NCI-H2081 (cell line): ENCODE results near the gene HOXA5.

Experiments
- DNase-seq, 2 experiments: peaks; one replicate each; lab custom pipeline; 2025; lab: John Stamatoyannopoulos, UW

HOXA5 gene

DNA sequence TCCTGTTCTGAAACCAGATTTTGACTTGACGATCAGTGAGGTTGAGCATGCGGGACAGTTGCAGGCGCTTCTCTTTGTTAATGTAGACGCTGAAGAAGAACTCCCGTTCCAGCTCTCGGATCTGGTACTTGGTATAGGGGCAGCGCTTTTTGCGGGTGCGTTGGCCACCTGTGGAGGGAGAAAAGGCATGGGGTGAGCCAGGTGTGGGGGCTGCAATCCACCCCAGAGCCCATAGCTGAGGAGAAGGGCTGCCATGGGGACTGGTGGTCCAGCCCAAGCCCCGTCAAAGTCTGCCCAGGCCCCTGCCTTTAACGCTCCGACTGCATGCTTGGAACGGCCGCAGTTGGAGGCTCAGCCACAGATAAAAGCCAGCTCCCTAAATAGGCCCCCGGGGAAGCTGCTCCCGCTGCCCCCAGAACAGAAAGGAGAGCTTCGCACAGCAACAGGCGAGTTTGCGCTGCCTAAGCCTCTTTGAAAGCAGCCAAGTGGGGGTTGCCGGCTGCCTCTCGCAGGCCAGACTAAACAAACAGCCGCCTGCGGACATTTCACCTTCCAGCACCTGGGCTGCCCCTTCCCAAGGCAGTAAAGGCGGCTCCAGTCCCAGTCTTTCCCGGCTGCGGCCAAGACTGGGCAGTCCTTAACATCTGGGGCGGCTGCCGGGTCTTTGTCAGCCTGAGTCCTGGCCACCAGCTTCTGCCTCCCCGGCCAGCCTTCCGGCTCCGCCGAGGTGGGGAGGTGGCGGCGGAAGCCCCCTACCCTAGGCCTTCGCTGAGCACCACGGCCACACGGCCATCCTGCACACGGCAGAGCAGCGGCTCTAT, 39.6 kb upstream of the HOXA5 start:
- DNase-seq: peak; percentile 37 to 57

DNA sequence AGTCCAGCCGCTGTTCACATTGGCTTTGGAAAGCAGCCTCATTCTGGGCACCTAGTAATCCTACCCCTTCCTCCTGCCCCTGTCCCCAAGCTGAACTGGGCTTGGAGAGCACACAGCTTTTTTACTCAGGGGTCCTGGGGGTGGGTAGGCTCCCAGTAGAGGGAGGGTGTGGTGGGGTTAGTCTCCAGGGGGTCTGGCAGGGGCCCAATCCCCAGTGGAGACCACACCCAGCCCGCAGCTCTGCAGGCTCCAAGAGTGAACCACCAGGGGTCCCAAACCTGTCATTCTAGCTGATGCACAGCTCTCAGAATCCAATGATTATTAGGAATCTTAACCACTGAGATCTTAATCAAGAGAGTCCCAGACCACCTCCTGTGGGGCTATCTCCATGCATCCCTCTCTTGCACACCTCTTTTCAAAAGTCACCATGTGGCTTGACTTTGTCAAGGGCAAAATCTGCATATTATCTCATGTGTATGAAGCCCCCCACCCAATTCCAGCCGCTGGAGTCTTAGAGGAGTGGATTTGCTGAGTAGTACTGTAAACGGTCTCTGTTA, 38.9 kb upstream of the HOXA5 start:
- no peak for DNase-seq

DNA sequence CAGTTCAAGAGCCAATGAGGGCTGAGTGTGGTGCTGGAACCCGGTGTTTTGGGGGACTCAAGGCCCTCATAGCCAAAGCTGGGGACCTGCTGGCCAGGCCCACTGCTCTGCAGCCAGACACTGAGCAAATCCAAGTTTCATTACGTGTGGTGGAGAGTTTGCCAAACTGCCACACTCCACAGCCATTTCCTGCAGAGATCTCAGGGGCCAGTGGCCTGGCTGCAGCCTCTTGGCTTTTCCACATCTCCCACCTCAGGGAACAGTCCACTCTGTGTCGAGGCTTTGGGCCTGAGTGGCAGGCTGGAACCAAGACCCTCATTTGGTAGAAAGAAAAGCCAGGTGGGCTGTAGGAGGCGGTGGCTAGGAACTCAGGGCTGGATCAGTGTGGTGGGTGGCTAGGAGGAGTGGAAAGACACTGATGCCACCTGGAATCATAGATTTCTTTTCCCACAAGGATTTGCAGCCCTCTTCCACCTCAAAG, 38.4 kb upstream of the HOXA5 start:
- DNase-seq: no peak

DNA sequence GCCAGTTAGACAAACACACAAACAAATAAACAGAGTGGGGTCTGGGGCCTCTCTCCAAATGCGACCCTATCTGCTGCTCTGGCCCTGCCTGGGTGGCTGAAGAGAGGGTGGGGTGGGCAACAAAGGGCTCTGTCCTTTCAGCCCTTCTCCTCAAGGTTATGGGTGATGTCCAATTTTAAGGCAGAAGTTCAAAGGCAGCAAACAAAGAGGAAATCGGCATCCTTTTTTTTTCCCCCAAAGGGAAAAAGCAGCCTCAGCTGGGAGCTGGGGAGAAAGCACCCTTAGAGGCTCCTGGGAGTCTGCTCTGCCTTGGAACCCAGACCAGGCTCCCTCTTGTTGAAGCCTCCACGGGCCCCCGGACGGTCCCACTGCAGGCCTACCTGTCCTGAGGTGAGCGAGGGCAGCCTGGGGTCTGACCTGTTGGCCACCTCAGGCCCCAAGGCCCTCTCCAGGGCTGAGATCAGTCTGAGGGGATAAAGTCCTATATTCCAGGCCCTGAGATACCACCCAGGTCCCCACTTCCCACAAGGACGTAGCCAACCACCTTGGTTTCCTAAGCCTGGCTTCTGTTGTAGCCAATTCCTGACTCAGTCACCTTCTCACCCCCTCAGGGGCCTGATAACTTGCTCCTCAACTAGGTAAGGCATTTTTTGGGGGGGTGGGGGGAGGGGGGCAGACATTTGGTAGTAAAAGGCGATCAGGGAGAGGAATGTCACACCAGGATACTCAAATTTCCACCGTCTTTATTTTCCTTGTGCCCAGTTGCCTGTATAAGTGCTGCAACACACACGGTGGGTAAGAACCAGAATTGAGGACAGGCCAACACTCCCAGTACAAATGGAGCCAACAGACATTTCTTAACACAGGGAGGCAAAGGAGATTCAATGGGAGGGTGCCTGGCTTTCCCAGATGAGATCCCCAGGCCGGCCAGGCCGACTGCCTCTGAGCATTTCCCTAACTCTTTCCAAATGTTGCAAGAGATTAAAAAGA, 37.2 kb upstream of the HOXA5 start:
- no peak for DNase-seq

DNA sequence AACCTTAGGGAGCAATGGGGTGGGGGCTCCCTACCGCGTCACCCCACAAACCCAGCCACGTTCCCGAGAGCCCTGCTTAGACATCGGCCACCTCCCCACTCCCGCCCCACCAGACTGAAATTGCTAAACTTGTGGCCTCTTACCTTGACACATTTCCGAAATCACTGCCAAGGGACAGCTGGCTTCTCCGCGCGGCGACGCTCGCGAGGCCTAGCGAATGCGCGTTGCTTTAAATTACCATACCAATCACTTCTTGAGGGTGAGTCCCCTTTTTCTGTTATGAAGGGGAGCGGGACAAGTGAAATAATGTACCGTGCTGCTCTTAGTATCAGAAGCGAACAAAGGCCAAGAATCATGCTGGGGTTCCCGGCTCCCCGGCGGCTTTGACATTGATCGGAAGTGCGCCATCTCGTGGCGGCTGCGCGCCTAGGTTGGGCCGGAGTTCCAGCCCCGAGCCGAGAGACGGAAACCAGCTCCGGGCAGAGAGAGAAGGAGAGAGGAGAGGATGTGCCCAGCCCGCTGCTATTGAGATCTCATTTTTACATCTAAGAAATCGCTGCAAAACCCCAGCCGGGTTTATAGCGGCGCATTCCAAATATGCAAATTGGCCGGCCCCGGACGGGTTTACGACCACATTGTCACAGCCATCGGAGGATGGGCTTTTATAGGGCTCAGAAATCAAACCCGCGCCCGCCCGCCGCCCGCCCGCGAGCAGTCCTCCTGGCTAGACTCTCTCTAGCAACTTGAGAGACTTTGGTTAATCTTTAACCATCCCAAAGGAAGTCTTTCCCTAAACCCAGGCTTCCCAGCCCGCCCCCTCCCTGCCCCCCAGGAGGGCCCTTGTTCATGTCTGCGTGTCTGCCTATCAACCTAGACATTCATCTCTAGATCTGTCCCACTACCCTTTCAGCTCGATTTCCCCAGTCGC, 36.3 kb upstream of the HOXA5 start:
- peak; percentile 38 to 54 for DNase-seq

DNA sequence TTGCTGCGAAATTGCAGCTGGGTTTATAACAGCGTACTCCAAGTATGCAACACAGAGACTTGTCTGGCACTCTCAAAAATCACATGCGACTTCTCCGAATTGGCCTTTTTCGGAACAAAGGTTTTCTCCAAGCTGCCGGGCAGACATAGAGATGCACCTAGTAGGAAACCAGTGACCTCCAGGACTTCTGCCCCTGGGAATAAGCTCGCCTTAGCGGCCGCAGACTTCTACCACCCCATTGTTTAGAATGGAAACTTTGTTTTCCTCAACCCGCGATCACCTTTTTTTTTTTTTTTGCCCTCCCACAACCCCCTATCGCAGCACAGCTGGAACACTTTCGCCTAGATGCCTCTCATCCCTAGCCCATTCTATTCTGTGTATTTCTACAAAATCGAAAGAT, 35.5 kb upstream of the HOXA5 start:
- no peak for DNase-seq

DNA sequence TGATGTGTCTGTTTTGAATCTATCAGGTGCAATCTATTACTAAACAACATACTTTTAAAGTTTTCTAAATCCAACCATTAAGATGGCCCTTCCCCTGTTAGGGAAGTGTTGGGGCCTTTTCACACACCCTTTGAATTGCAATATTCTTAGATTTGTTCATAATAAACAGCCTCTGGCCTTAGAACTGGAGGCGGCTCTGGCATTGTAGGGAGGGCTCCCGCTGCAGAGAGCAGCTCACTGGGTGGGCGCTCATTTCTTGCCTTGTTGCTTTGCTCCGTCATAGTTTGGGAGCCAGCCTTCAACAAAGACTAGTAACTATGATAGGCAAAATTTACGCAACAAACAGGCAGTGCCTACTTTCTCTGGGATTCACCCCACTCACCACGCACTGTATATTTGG, 34.9 kb upstream of the HOXA5 start:
- no peak for DNase-seq

DNA sequence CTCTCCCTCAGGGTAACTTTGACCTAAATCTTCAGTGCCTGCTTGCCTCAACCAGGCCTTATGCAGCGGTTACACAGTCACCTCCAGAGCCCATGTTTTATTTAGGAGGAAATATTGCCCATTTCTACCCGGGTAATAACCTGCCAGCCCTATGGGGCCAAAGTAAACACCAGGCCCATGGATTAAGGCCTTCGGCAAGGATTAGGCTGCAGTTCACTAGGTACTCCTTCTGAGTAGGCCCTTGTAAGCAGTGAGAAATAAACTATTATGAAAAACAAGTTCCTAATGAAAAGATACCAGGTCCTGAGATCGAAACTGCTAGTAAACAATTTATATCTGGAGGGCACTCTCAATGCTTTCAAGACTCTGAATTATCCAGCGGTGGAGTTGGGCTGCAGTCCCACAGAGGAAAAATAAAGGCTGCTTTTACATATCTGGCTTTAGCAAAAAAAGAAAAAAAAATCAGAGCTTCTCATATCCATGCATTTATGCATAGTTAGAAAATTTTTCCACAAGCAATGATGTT, 34.4 kb upstream of the HOXA5 start:
- no peak for DNase-seq

DNA sequence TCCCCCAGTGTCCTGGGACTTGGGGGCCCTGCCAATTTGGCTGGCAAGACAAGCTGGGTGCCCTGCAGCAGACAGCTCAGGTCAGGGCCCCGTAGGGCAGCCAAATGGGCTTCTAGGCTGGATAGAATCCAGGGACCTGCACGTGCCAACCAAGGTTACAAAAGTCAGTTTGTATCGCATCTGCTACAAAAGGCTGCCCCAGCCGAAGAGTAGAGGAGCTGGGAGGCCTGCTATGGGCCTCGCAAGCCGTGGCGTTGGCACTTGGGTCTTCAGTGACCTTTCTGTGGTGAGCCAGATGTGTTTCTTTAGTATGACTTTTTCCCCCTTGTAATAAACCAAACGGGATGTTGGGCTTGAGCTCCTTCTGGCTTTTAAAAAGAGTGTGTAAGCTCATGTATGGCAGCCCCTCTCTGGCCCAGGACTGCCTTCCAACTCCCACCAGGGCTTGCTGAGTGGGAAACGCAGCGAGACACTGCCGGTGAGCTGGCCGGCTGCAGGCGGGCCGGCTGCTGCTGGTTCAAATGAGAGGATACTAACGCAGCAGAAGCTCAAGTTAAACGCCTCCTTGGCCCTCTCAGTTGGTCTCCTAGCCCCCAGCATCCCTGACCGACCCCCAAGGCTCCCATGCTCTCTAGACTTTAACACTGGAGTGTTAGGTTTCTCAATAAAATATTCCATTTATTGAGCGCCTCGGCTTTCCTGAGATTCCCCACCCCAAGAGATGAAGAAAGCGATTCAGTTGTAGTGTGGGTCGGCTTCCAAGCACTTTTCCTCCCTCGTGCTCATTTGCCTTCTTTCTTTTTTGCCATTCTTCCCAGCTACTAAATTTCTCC, 33.7 kb upstream of the HOXA5 start:
- DNase-seq: no peak

DNA sequence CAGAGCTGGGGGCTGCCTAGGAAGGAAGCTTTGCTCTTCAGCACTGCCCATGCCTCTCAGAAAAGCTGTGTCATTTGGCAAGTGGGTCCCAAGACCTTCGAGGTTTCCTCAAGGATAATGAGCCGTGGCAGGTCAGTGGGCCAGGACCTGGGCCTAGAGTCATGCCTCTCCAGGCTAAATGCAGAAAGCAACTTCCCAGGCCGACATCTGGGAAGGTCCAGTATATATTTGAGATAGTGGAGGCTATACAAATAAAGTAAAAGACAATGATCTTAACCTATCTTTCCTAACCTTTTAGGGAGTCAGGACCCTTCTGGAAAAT, 33.0 kb upstream of the HOXA5 start:
- DNase-seq: no peak

DNA sequence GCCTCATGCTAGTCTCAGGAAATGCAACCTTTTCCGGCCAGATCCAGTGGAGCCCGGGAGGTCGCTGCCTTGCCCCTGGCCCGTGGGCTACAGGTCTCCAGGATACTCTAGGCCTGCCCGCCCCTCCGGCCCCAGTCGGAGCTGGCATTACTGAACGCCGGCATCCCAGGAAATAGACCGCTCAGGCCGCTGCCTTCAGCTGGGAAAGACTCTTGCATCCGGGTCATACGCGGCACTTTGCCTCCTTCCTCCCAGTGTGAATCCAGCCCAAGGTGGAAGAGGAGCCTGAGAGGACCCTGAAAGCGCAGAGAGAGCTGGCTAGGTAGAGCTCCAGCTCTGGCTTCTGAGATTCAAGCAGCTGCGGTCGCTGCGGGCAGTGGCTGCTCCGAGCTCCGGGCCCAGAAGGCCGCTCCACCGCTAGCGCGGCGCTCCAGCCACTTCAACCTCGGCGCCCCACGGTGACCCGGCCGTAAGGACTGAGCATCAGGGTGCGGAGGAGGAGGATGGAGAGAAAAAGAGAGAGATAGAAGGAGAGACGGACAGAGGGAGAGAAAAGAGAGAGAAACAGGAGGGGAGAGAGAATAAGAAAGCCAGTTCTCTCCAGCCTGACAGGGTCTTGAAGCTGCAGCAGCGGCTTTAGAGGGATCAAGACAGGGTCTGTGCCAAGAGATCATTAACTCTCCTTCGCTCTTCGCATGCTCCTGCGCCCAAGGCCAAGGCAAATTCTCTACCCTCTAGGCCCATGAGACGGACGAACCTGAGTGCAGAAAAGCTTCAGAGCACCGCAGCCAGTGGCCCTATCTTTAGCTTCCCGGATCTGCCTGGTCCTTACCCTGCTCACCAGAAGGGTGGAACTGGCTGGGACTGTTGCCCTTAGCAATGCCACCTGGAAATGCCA, 32.4 kb upstream of the HOXA5 start:
- DNase-seq: no peak

DNA sequence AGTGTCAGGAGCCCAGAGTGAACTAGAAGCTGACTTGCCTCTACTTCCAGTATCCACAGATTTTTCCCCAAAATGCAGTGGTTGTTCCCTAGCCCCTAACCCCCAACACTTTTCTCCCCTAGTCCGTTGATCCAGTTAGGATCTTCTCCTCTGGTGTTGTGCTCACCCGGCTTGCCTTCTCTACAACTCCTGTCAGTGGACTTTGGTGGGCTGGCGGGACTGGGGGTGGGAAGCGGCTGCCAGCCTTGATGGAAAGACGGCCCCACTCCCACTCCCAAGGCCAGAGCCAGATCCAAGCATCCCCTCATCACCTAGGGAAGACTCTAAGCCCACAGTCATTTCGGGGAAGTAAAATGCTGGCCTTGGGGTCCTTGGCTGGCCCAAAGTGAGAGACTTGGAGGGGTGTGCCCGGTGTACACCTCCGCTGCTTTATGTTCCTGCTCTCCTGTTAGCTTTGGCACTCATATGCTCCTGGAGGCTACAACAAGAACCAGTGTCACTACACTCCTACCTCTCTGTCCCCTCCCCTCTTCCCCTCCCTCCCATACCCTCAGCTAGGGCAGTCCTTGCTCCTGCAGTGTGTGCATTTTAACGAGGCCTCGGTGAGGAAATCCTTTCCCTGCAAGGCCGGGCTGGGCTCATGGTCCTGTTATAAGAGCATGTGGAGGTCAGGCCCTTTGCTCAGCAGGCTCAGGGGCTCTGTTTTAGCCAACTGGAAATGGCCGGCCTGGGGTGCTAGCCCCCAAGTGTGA, 31.6 kb upstream of the HOXA5 start:
- no peak for DNase-seq

DNA sequence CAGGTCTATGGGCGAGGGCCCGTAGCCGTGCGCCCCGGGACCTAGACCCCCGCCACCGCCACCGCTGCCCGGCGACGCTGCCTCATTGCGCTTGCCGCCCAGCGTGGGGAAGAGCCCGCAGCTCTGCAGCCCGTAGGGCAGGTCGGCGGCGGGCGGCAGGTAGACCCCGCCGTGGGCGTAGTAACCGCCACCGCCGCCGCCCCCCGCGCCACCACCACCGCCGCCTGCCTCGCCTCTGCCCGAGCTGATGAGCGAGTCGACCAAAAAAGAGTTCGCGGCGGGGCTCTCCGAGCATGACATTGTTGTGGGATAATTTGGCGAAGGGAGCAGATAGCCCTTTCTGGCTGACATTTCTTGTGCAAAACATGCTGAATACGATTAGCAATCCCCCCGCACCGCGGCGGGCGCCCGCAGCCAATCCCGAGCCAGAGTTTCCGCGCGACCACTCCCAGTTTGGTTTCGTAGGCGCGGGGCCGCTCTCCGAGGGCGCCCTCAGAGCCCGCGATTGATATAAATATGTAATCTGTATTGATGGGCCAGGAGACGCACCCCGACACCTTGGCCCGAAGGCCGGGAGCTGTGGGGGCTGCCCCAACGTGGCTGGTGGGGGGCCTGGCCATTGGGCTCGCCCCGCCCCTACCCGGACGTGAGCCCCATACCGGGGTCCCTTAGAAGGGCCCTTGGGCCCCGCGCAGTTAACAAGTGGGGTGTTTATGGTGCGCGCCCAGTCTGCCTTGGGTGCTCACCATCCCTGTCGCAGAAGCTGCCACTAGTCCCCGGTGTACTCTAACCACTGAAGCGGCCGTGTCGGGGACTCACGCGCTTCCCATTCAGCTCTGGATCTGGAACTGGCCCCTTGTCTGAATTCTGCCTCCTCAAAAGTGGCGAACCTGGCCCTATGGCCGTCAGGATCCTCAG, 30.7 kb upstream of the HOXA5 start, which contains the start of gene HOXA10:
Gene HOXA10 (minus strand): TSS at position 365 of the 918 bp plus-strand sequence. CDS start 14 bp downstream, at position 351.
- DNase-seq: peak; percentile 54 to 74

DNA sequence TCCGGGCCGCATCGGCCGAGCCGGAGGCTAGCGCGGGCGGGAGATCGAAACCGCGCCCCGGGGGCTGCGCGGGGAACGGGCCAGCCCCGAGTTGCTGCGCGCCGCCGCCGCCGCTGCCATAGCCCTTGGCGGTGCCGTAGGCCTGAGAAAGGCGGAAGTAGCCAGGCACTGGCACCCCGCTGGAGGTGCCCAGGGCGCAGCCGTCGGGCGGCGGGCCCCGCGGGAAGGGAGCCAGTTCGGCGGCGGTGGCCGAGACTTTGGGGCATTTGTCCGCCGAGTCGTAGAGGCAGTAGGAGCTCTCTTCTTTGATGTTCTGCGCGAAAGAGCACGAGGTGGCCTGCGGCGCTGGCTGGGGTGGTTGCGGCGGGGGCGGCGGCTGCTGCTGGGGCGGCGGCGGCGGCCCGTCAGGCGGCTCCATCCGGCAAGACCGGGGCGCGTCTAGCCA, 30.1 kb upstream of the HOXA5 start:
- peak; percentile 62 to 83 for DNase-seq

DNA sequence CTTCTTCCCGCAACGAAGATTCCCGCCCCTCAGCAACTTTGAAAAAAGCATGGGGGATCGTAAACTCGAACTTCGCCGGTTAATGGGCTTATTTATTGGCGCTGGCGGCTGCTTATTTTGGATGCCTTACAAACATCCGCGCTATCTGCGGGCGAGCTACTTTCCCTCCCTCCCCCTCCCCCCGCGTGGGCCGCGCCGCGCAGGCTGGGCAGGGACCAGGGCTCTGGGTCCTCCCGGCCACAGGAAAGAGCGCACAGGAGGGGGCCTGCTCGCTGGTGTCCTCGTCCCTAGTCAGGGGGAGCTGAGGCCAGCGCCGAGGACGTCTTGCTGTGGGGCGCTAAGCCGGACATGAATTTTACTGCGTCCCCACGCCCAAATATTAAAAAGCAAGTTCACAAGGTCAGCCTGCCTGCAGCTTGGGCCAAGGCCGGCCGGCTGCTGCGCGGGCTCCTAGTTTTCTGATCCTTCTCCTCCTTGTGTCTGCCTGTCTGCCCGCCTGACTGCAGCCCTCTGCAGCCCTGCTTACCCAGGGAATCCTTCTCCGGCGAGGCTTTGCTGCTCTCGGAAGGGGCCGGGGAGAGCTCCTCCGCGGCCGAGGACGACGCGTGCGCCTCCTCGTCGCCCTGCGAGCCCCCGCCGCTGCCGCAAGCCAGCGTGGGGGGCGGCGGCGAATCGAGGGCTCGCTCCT, 29.5 kb upstream of the HOXA5 start:
- peak; percentile 60 to 83 for DNase-seq

DNA sequence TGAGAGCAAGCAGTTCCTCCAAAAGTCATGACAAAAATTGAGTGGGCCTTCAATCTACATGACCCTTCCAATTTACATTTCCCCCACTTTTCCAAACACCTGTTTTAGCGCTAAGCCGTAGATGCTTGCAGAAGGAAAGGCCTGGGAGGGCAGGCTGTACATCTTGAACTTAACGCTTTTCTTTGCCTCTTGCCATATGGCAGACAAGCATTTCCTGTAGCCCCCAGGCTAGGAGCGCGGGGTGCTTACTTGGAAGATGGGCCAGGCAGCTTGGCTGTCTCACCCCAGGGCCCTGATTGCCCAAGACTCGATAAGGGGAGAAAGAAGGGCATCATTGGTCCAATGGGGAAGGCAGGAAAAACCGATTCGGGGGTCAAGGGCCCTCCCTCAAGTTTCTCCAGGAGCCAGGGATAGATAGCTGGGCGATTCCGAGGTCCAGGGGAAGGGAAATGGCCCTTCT, 28.9 kb upstream of the HOXA5 start:
- DNase-seq: peak in 1 of 2 experiments; percentile 49
